ENCODE measurements around the gene ANG.

Gene ANG

GRCh38 chr14:20742132-20742531, 53.6 kb downstream of the ANG start:
- no peak for DNase-seq (ENCODE audit: low read depth in 2 of 3, low spot score in 1 of 3)

GRCh38 chr14:20743556-20743955, 55.0 kb downstream of the ANG start:
- DNase-seq (ENCODE audit: low read depth in 2 of 3, low spot score in 1 of 3) = no peak
